K562 (cell line): Measurements from ENCODE around the gene DNASE1L1. TPM values are rescaled to one million over a fixed set of nuclear protein-coding genes. Genes with fewer than 3 reads are reported as not detected.

Experiments
- ATAC-seq: fragments of 200-7000 bp; cut with Tn5 transposase; 3 replicates; pipeline ENCODE4 v1.9.1; 2020; ENCODE audit warnings: moderate library complexity
- BruUV-seq: library from RNA; stranded (reverse); fragments of 400-500 nt; replicated peaks from 2 replicates; lab custom pipeline; 2021; lab: Mats Ljungman, UMichigan
- CTCF ChIA-PET: fragments of 300-600 bp; formaldehyde crosslinking; extraction: SDS; loops from one replicate; lab custom pipeline; 2021; ENCODE audit warnings: low intra/inter-chr PET ratio; lab: Yijun Ruan, JAX
- POLR2A ChIA-PET: fragments of 300-600, 350-650 bp; sonication (Branson Sonifier 250); formaldehyde crosslinking; extraction: SDS; loops from one replicate; lab custom pipeline; 2021; ENCODE audit warnings: antibody characterized with exemption, inconsistent platforms; lab: Yijun Ruan, JAX
- DNase-seq, 4 experiments: peaks; one replicate each; pipeline versions ENCODE4 v3.0.0 to v3.0.0-alpha.2; 2011 to 2018; ENCODE audit warnings: low spot score in 3 of 4, mixed read lengths in 3 of 4; ENCODE audit errors: extremely low read depth in 1 of 4
- FAIRE-seq: peaks from 2 replicates; lab custom pipeline; 2011; peaks lifted over from hg19 to GRCh38; lab: Jason Lieb, UNC
- H2AFZ ChIP-seq: 2 replicates; pipeline ENCODE4 v1.6.0; 2011; ENCODE audit warnings: low read depth, low read length, control low read depth, inconsistent platforms
- H3K27ac ChIP-seq: fragments of 200-600 bp; 3 replicates; pipeline ENCODE4 v1.8.0; 2011; ENCODE audit warnings: low read depth, mild to moderate bottlenecking, control low read depth, inconsistent platforms, low read length, moderate library complexity, mixed read lengths; ENCODE audit errors: extremely low read depth
- H3K27me3 ChIP-seq, 2 experiments: fragments of 300-600 bp in 1 of 2; 2 replicates in 1 of 2; 3 replicates in 1 of 2; pipeline versions ENCODE4 v1.6.0 to v1.8.0; 2011; ENCODE audit warnings: inconsistent platforms in 2 of 2, low read length in 2 of 2, mild to moderate bottlenecking in 1 of 2, mixed read lengths in 1 of 2, moderate library complexity in 1 of 2; ENCODE audit not compliant: control insufficient read depth in 2 of 2, insufficient read depth in 2 of 2
- H3K36me3 ChIP-seq: fragments of 300-600 bp; 3 replicates; pipeline ENCODE4 v1.8.0; 2011; ENCODE audit warnings: mild to moderate bottlenecking, low read length, inconsistent platforms; ENCODE audit not compliant: control insufficient read depth, insufficient read depth
- H3K4me1 ChIP-seq, 2 experiments: fragments of 200-600 bp in 1 of 2; replicated peaks in 1 of 2; 2 replicates in 1 of 2; 3 replicates in 1 of 2; pipeline versions ENCODE4 v1.5.1 to v1.8.0; 2011; ENCODE audit warnings: inconsistent platforms in 2 of 2, low read length in 2 of 2, mild to moderate bottlenecking in 1 of 2, mixed read lengths in 1 of 2, moderate library complexity in 1 of 2; ENCODE audit not compliant: control insufficient read depth in 2 of 2, insufficient read depth in 2 of 2
- H3K4me2 ChIP-seq: 2 replicates; pipeline ENCODE4 v1.6.1; 2011; ENCODE audit warnings: low read length, control low read depth, inconsistent platforms, mixed read lengths; ENCODE audit not compliant: insufficient read depth
- H3K4me3 ChIP-seq: fragments of 200-600 bp; sonication (generic), shearing (Covaris generic); 2 replicates; pipeline ENCODE4 v1.5.1; 2016; ENCODE audit warnings: control low read depth, inconsistent platforms
- H3K79me2 ChIP-seq: fragments of 200-600 bp; 3 replicates; pipeline ENCODE4 v1.8.0; 2011; ENCODE audit warnings: low read length, inconsistent platforms; ENCODE audit not compliant: control insufficient read depth, insufficient read depth
- H3K9ac ChIP-seq, 2 experiments: 2 replicates each; pipeline versions ENCODE4 v1.6.0 to v1.6.1; 2011; ENCODE audit warnings: low read depth in 2 of 2, low read length in 2 of 2, control low read depth in 1 of 2, inconsistent platforms in 1 of 2, mild to moderate bottlenecking in 1 of 2, mixed read lengths in 1 of 2; ENCODE audit not compliant: insufficient read depth in 1 of 2
- H3K9me1 ChIP-seq: one replicate; pipeline ENCODE4 v1.6.0; 2011; ENCODE audit warnings: inconsistent platforms, mild to moderate bottlenecking, low read length, moderate library complexity; ENCODE audit not compliant: control insufficient read depth, insufficient read depth
- H3K9me3 ChIP-seq: replicated peaks from 2 replicates; pipeline ENCODE4 v1.5.1; 2011; ENCODE audit warnings: low read depth, low read length, inconsistent platforms; ENCODE audit not compliant: control insufficient read depth, insufficient read depth
- H4K20me1 ChIP-seq: replicated peaks from 2 replicates; pipeline ENCODE4 v1.6.1; 2011; ENCODE audit warnings: low read length, inconsistent platforms, mixed read lengths; ENCODE audit not compliant: control insufficient read depth, insufficient read depth
- ERF ChIP-seq: fragments of 450-650 bp; formaldehyde crosslinking; IDR thresholded peaks from 2 replicates; pipeline ENCODE4 v1.4.0; 2020; ENCODE audit warnings: mild to moderate bottlenecking, mixed read lengths
- ETV6 ChIP-seq, 3 experiments: fragments of 150-350 bp in 1 of 3; sonication (generic) in 1 of 3; formaldehyde crosslinking in 1 of 3; IDR thresholded peaks; 2 replicates each; pipeline versions ENCODE4 v1.6.1 to v1.8.0; 2014 to 2022; ENCODE audit warnings: borderline replicate concordance in 2 of 3, low read depth in 2 of 3, antibody characterized with exemption in 1 of 3, low read length in 1 of 3, mild to moderate bottlenecking in 1 of 3, missing genetic modification reagents in 1 of 3
- FOSL1 ChIP-seq: fragments of 200-800 bp; sonication (Bioruptor generic); conservative IDR thresholded peaks from 2 replicates; pipeline ENCODE4 v1.6.1; 2016; ENCODE audit warnings: missing genetic modification characterization, missing compliant biosample characterization
- KAT8 ChIP-seq: fragments of 450-650 bp; IDR thresholded peaks from 2 replicates; pipeline ENCODE4 v1.6.1; 2016; ENCODE audit warnings: low read depth, mild to moderate bottlenecking
- KDM1A ChIP-seq, 2 experiments: fragments of 450-650 bp; IDR thresholded peaks; 2 replicates each; pipeline ENCODE4 v1.6.1; 2016; ENCODE audit warnings: mild to moderate bottlenecking in 2 of 2
- NCOA4 ChIP-seq: fragments of 450-650 bp; IDR thresholded peaks from 2 replicates; pipeline ENCODE4 v1.6.1; 2018; ENCODE audit warnings: mild to moderate bottlenecking; ENCODE audit not compliant: partially characterized antibody
- PHF21A ChIP-seq: fragments of 450-650 bp; IDR thresholded peaks from 2 replicates; pipeline ENCODE4 v1.6.1; 2017; ENCODE audit warnings: low read depth, borderline replicate concordance
- PTRF ChIP-seq: fragments of 450-650 bp; IDR thresholded peaks from 2 replicates; pipeline ENCODE4 v1.6.1; 2016; ENCODE audit warnings: mild to moderate bottlenecking, missing genetic modification characterization, missing compliant biosample characterization
- RBFOX2 ChIP-seq: fragments of 200-400 bp; formaldehyde crosslinking; IDR thresholded peaks from 2 replicates; pipeline ENCODE4 v1.6.1; 2017; ENCODE audit warnings: low read depth, mild to moderate bottlenecking, low read length, moderate library complexity
- RERE ChIP-seq: sonication (generic); formaldehyde crosslinking; IDR thresholded peaks from 2 replicates; pipeline ENCODE4 v1.8.0; 2023; ENCODE audit warnings: missing genetic modification reagents, mild to moderate bottlenecking, borderline replicate concordance
- SAFB ChIP-seq: fragments of 200-400 bp; formaldehyde crosslinking; IDR thresholded peaks from 2 replicates; pipeline ENCODE4 v1.6.1; 2017; ENCODE audit warnings: low read depth, low read length, borderline replicate concordance
- TARDBP ChIP-seq: fragments of 450-650 bp; IDR thresholded peaks from 2 replicates; pipeline ENCODE4 v1.6.1; 2016
- THRAP3 ChIP-seq: fragments of 450-650 bp; IDR thresholded peaks from 2 replicates; pipeline ENCODE4 v1.6.1; 2016; ENCODE audit warnings: mild to moderate bottlenecking, inconsistent platforms, borderline replicate concordance
- ZNF511 ChIP-seq: sonication (generic); formaldehyde crosslinking; IDR thresholded peaks from 2 replicates; pipeline ENCODE4 v1.8.0; 2022; ENCODE audit warnings: mild to moderate bottlenecking, missing genetic modification reagents
- ZNF551 ChIP-seq: fragments of 250-450 bp; sonication (Bioruptor Pico); IDR thresholded peaks from 2 replicates; pipeline ENCODE4 v1.5.0; 2021; ENCODE audit warnings: mild to moderate bottlenecking, moderate library complexity
- WGBS: fragments of 100-300 bp; shearing (Covaris generic); methylation state at CpG from one replicate; pipeline ENCODE4 v1.1.6; 2016; ENCODE audit warnings: low coverage, mixed read lengths; ENCODE audit not compliant: insufficient coverage; ENCODE audit errors: missing lambda C conversion rate; 5-methylcytosine and 5-hydroxymethylcytosine counted together
- in situ Hi-C: fragments of 300-500 bp; cut with MboI; formaldehyde crosslinking; loops from 4 replicates; pipeline ENCODE4 v1.15.0; 2018; ENCODE audit warnings: inconsistent platforms, mixed read lengths
- intact Hi-C: fragments of 100-400 bp; cut with micrococcal nuclease; formaldehyde crosslinking; loops from 2 replicates; pipeline ENCODE4 v1.14.2; 2022
- polyA plus RNA-seq, 8 experiments: library from polyadenylated mRNA; depleted of rRNA in 4 of 8; stranded (reverse) in 5 of 8; unstranded in 3 of 8; fragments of >200 nt; fragmentation: Nextera tagmentation in 2 of 8; fragmentation: Illumina TruSeq in 1 of 8; extraction: Ambion mirVana in 2 of 8; extraction: Trizol in 1 of 8; gene quantifications; 2 replicates each; pipeline versions ENCODE4 v1.2.1 to v1.2.3, GENCODE V29; 2011 to 2014; ENCODE audit warnings: inconsistent platforms in 1 of 8, missing spikeins in 1 of 8
- total RNA-seq, 7 experiments: library from RNA; depleted of rRNA in 6 of 7; stranded (reverse); fragments of >200 nt in 6 of 7; fragmentation: Illumina TruSeq in 2 of 7; extraction: Trizol in 2 of 7; gene quantifications; 2 replicates each; pipeline versions ENCODE4 v1.2.1 to v1.2.3, GENCODE V29; 2011 to 2021; ENCODE audit warnings: low replicate concordance in 1 of 7

The DNASE1L1 gene
- total and polyA plus RNA-seq, 9 of the 15 experiments (the other 6 are each of a cell fraction or from before 2014, with no cell fraction given) = 0.73 to 12.6 (median 7.9) TPM

GRCh38 chrX:154428176-154429171 lies 19.4 kb upstream of the DNASE1L1 start, which contains the start of gene ATP6AP1:
TSS of gene ATP6AP1 (plus strand) at chrX:154428677. CDS start at chrX:154428693, 16 bp downstream.
- BruUV-seq = no TSS peak
- Histone ChIP-seq H2AFZ (peak within 1 kb of the TSS; percentile 71), H3K4me2 (peak within 1 kb of the TSS; percentile 90), H3K4me1 (peaks cover 27 to 51% of the 10 kb centered on the region in 2 experiments; a peak in 4 of 5 replicates), H3K9ac (peak within 1 kb of the TSS; percentile 69 to 95), H3K79me2 (peaks cover 35% of the 10 kb centered on the region), H3K27ac (peak within 1 kb of the TSS; percentile 66), H3K4me3 (peak within 1 kb of the TSS; percentile 79), H4K20me1 (no peaks in the 10 kb centered on the region), H3K9me3 (no peaks in the 10 kb centered on the region), H3K9me1 (no peaks in the 10 kb centered on the region), H3K27me3 (no peaks in the 10 kb centered on the region), H3K36me3 (peaks cover 31% of the 10 kb centered on the region; the same call in 2 of the 3 replicates)
- POLR2A ChIA-PET = interaction anchor here (0.6 to 2.1 kb wide), 6 partner anchors 13 to 458 kb away, joined by 3 to 26 read pairs (median 4); partner anchors contain the start of gene RPL10
- intact Hi-C loops (loop anchor here (5.0 kb wide), 2 partner anchors 49 to 99 kb away; partner anchors contain the start of gene LAGE3), in situ Hi-C loops (no loop called here)
- peak; percentile 85 to 95 (median 93) for DNase-seq
- ATAC-seq = peak; percentile 97
- WGBS = 5% methylated on average over 58 of the region's 87 CpGs
- CTCF ChIA-PET = no interaction called here
- peak; percentile 89 for FAIRE-seq
- no peak for TF ChIP-seq PTRF (tag)
- no peak for TF ChIP-seq RERE (CRISPR knock-in tag)
- TF ChIP-seq ERF (CRISPR knock-in tag) = no peak
- no peak for TF ChIP-seq TARDBP
- TF ChIP-seq PHF21A = no peak
- TF ChIP-seq ZNF511 (CRISPR knock-in tag) = no peak; the same call in 1 of the 2 replicates
- TF ChIP-seq KDM1A (IDR thresholded peaks at IDR 0.05) = peak; percentile 48 to 50; a peak in 2 of 4 replicates
- no peak for TF ChIP-seq THRAP3
- TF ChIP-seq NCOA4 = no peak
- peak; percentile 83 for TF ChIP-seq RBFOX2
- no peak for TF ChIP-seq ZNF551 (CRISPR knock-in tag)
- no peak for TF ChIP-seq SAFB
- TF ChIP-seq KAT8 = no peak
- no peak for TF ChIP-seq FOSL1 (tag)
- TF ChIP-seq ETV6 (IDR thresholded peaks at IDR 0.05; ENCODE audit: borderline replicate concordance in 1 of 2, low read depth in 2 of 2, low read length in 1 of 2) = no peak
- TF ChIP-seq ETV6 (CRISPR knock-in tag; IDR thresholded peaks at IDR 0.05; ENCODE audit: borderline replicate concordance) = no peak
